B cell (primary cell): ENCODE results near the gene AP2S1. TPM values are rescaled to one million over a fixed set of nuclear protein-coding genes. Genes with fewer than 3 reads are reported as not detected.
A peak's percentile ranks its signal among the peaks of the same experiment; 100 is the strongest.

ENCODE experiments used
- ATAC-seq: fragments of 200-7000 bp; cut with Tn5 transposase; one replicate; pipeline ENCODE4 v1.10.0; 2021; ENCODE audit warnings: low read depth, mild to moderate bottlenecking, moderate number of reproducible peaks, moderate library complexity
- CTCF ChIA-PET: fragments of 350-600 bp; sonication (Branson Sonifier 250); formaldehyde crosslinking; loops from one replicate; lab custom pipeline; 2021; ENCODE audit warnings: antibody characterized with exemption, inconsistent platforms; lab: Charles Lee
- POLR2A ChIA-PET: fragments of 350-600 bp; sonication (Branson Sonifier 250); formaldehyde crosslinking; loops from one replicate; lab custom pipeline; 2021; ENCODE audit warnings: antibody characterized with exemption; lab: Charles Lee
- DNase-seq: peaks from one replicate; pipeline ENCODE4 v3.0.0; 2013
- H2AFZ ChIP-seq: 2 replicates; pipeline ENCODE4 v1.6.1; 2012; ENCODE audit warnings: mild to moderate bottlenecking, low read depth, low read length; ENCODE audit not compliant: insufficient read depth, poor library complexity, severe bottlenecking
- H3K27ac ChIP-seq, 2 donors: 1 replicate in 1 of 2; 2 replicates in 1 of 2; pipeline ENCODE4 v1.5.1; 2012 to 2013; ENCODE audit warnings: low read length in 2 of 2, mild to moderate bottlenecking in 2 of 2, moderate library complexity in 1 of 2
- H3K27me3 ChIP-seq, 4 experiments: fragments of 200-600 bp in 1 of 4; sonication (generic) in 1 of 4; replicated peaks in 1 of 4; 1 replicate in 2 of 4; 2 replicates in 2 of 4; pipeline versions ENCODE4 v1.6.1 to v1.7.0; 2013 to 2016; ENCODE audit warnings: low read length in 3 of 4, mild to moderate bottlenecking in 2 of 4, mixed read lengths in 1 of 4, moderate library complexity in 1 of 4; ENCODE audit not compliant: insufficient read depth in 4 of 4, control insufficient read depth in 3 of 4; ENCODE audit errors: control extremely low read depth in 1 of 4
- H3K36me3 ChIP-seq, 2 experiments: replicated peaks in 1 of 2; 1 replicate in 1 of 2; 2 replicates in 1 of 2; pipeline versions ENCODE4 v1.6.1 to v1.7.1; 2013; ENCODE audit warnings: low read length in 1 of 2; ENCODE audit not compliant: insufficient read depth in 2 of 2, control insufficient read depth in 1 of 2; ENCODE audit errors: control extremely low read depth in 1 of 2, extremely low read depth in 1 of 2
- H3K4me1 ChIP-seq, 2 donors: fragments of 200-600 bp in 1 of 2; sonication (generic) in 1 of 2; 1 replicate in 1 of 2; 2 replicates in 1 of 2; pipeline versions ENCODE4 v1.5.1 to v1.6.1; 2013 to 2017; ENCODE audit warnings: low read length in 2 of 2; ENCODE audit not compliant: control insufficient read depth in 2 of 2, insufficient read depth in 2 of 2
- H3K4me2 ChIP-seq: replicated peaks from 2 replicates; pipeline ENCODE3; 2012; ENCODE audit warnings: mild to moderate bottlenecking, low read depth, low read length; ENCODE audit not compliant: poor library complexity, severe bottlenecking
- H3K4me3 ChIP-seq, 5 experiments: fragments of 200-600 bp in 1 of 5; sonication (generic) in 1 of 5; 1 replicate in 3 of 5; 2 replicates in 2 of 5; pipeline versions ENCODE4 v1.5.1 to v1.7.0; 2011 to 2016; ENCODE audit warnings: low read length in 4 of 5, mild to moderate bottlenecking in 4 of 5, low read depth in 2 of 5, control low read depth in 1 of 5, moderate library complexity in 1 of 5; ENCODE audit not compliant: insufficient read depth in 1 of 5; ENCODE audit errors: control extremely low read depth in 1 of 5, extremely low read depth in 1 of 5
- H3K79me2 ChIP-seq: fragments of 200-600 bp; sonication (generic); one replicate; pipeline ENCODE4 v1.6.0; 2016; ENCODE audit warnings: low read length; ENCODE audit not compliant: control insufficient read depth, insufficient read depth
- H3K9ac ChIP-seq: fragments of 200-600 bp; sonication (generic); 2 replicates; pipeline ENCODE4 v1.6.1; 2017; ENCODE audit warnings: mild to moderate bottlenecking, low read length, moderate library complexity
- H3K9me3 ChIP-seq, 3 donors: one replicate each; pipeline versions ENCODE4 v1.6.1 to v1.7.1; 2013; ENCODE audit warnings: low read length in 2 of 3; ENCODE audit not compliant: control insufficient read depth in 2 of 3, insufficient read depth in 1 of 3; ENCODE audit errors: control extremely low read depth in 1 of 3
- H4K20me1 ChIP-seq: 2 replicates; pipeline ENCODE4 v1.6.0; 2012; ENCODE audit warnings: mild to moderate bottlenecking, low read length; ENCODE audit not compliant: insufficient read depth, control insufficient read depth, poor library complexity, severe bottlenecking
- H3K27ac Mint-ChIP-seq: one replicate; pipeline ENCODE4 v1.8.0; 2021; ENCODE audit warnings: mixed read lengths
- H3K27me3 Mint-ChIP-seq: one replicate; pipeline ENCODE4 v1.8.0; 2021; ENCODE audit warnings: mixed read lengths
- H3K4me1 Mint-ChIP-seq: one replicate; pipeline ENCODE4 v1.8.0; 2021; ENCODE audit warnings: mixed read lengths
- H3K4me3 Mint-ChIP-seq: one replicate; pipeline ENCODE4 v1.8.0; 2021; ENCODE audit warnings: mixed read lengths
- H3K9me3 Mint-ChIP-seq: one replicate; pipeline ENCODE4 v1.8.0; 2022; ENCODE audit warnings: mixed read lengths; ENCODE audit not compliant: insufficient read depth
- CTCF ChIP-seq: fragments of 200-600 bp; IDR thresholded peaks from one replicate; pipeline ENCODE4 v1.8.0; 2022; ENCODE audit warnings: antibody characterized with exemption, mild to moderate bottlenecking
- EZH2 ChIP-seq: IDR thresholded peaks from 2 replicates; pipeline ENCODE4 v1.6.1; 2012; ENCODE audit warnings: borderline replicate concordance, low read depth, mild to moderate bottlenecking, moderate library complexity, low read length; ENCODE audit not compliant: insufficient read depth, poor library complexity, severe bottlenecking
- WGBS: methylation state at CpG from one replicate; pipeline ENCODE4 v1.1.5; 2013; ENCODE audit warnings: missing lambda C conversion rate; ENCODE audit not compliant: insufficient coverage; 5-methylcytosine and 5-hydroxymethylcytosine counted together
- intact Hi-C: fragments of 100-400 bp; cut with micrococcal nuclease; formaldehyde crosslinking; loops from one replicate; pipeline ENCODE4 v1.10.0; 2022
- polyA plus RNA-seq: library from polyadenylated mRNA; depleted of rRNA; stranded (reverse); fragments of >200 nt; gene quantifications from 2 replicates; pipeline ENCODE4 v1.2.3, GENCODE V29; 2012
- total RNA-seq, 2 donors: library from RNA; stranded (reverse); fragments of 120-200 nt in 1 of 2; gene quantifications; 1 replicate in 1 of 2; 2 replicates in 1 of 2; pipeline versions ENCODE4 v1.2.3 to v1.2.4, GENCODE V29; 2013 to 2022

AP2S1 gene
- total and polyA plus RNA-seq, 2 donors (not counting 1 experiment from before 2014, with no cell fraction given) = 47.2 to 51.3 TPM

- intact Hi-C loops = loop anchor here (1.0 to 5.0 kb wide), 5 partner anchors 16 to 313 kb away; partner anchors contain the start of gene SLC1A5
- Mint-ChIP-seq H3K9me3 (no peaks in the 10 kb centered on the region), H3K4me3 (no peak overlapping the region), H3K4me1 (peaks cover 3% of the 10 kb centered on the region), H3K27ac (no peak overlapping the region), H3K27me3 (no peaks in the 10 kb centered on the region)
- WGBS = 27% methylated on average over 13 of the region's 13 CpGs
- Histone ChIP-seq H3K79me2 (peaks cover 12% of the 10 kb centered on the region), H2AFZ (no peak overlapping the region), H3K9me3 (no peaks in the 10 kb centered on the region), H3K4me3 (no peak overlapping the region), H3K4me1 (peaks cover 0 to 6% of the 10 kb centered on the region in 2 donors), H4K20me1 (no peaks in the 10 kb centered on the region), H3K27me3 (no peaks in the 10 kb centered on the region), H3K9ac (no peak overlapping the region), H3K36me3 (peaks cover 0 to 26% of the 10 kb centered on the region in 2 experiments), H3K27ac (no peak overlapping the region), H3K4me2 (no peak overlapping the region)
- peak; percentile 85 for TF ChIP-seq CTCF
- no peak for TF ChIP-seq EZH2
- CTCF ChIA-PET = interaction anchor here (0.6 to 8.5 kb wide), 44 partner anchors 10 to 548 kb away, joined by 3 to 245 read pairs (median 6); partner anchors contain the start of genes AP2S1, ARHGAP35 and SLC1A5
- POLR2A ChIA-PET = interaction anchor here (0.6 to 1.2 kb wide), 9 partner anchors 9 to 405 kb away, joined by 3 to 11 read pairs (median 7); partner anchors contain the start of gene SLC1A5
- ATAC-seq (peak; percentile 95), DNase-seq (peak; percentile 82)
Measured at GRCh38 chr19:46840498-46840942, 10.1 kb downstream of the AP2S1 start.
